ENCODE results near the gene PHACTR1.

Gene PHACTR1

GRCh38 chr6:13096084-13096483 is 379.5 kb downstream of the PHACTR1 start:
- Histone ChIP-seq H3K27ac (replicated peaks) (no peak overlapping the region), H3K27me3 (ENCODE audit: insufficient read depth, poor library complexity, severe bottlenecking) (no peaks in the 10 kb centered on the region), H3K4me3 (replicated peaks; ENCODE audit: insufficient read depth, low read length) (no peak overlapping the region)
- no peak for DNase-seq (ENCODE audit: low read depth in 1 of 2, low spot score in 1 of 2)
- TF ChIP-seq SPI1 (IDR thresholded peaks at IDR 0.05; ENCODE audit: borderline replicate concordance, low read depth) (no peak), GABPA (IDR thresholded peaks at IDR 0.05; ENCODE audit: low read depth) (no peak), POLR2AphosphoS5 (IDR thresholded peaks at IDR 0.05; ENCODE audit: low read depth) (no peak), REST (IDR thresholded peaks at IDR 0.05; ENCODE audit: insufficient replicate concordance, low read depth) (no peak), CTCF (IDR thresholded peaks at IDR 0.05; ENCODE audit: insufficient read depth, low read length) (no peak)

GRCh38 chr6:13097454-13097853 is 380.9 kb downstream of the PHACTR1 start:
- Histone ChIP-seq H3K27me3 (ENCODE audit: insufficient read depth, poor library complexity, severe bottlenecking) (no peaks in the 10 kb centered on the region), H3K4me3 (replicated peaks; ENCODE audit: insufficient read depth, low read length) (no peak overlapping the region), H3K27ac (replicated peaks) (no peak overlapping the region)
- no peak for DNase-seq (ENCODE audit: low read depth in 1 of 2, low spot score in 1 of 2)
- TF ChIP-seq CTCF (IDR thresholded peaks at IDR 0.05; ENCODE audit: insufficient read depth, low read length), result no peak
- no peak for TF ChIP-seq GABPA (IDR thresholded peaks at IDR 0.05; ENCODE audit: low read depth)
- no peak for TF ChIP-seq POLR2AphosphoS5 (IDR thresholded peaks at IDR 0.05; ENCODE audit: low read depth)
- TF ChIP-seq SPI1 (IDR thresholded peaks at IDR 0.05; ENCODE audit: borderline replicate concordance, low read depth), result no peak
- no peak for TF ChIP-seq REST (IDR thresholded peaks at IDR 0.05; ENCODE audit: insufficient replicate concordance, low read depth)

- no peak for TF ChIP-seq SPI1 (IDR thresholded peaks at IDR 0.05; ENCODE audit: borderline replicate concordance, low read depth)
- no peak for TF ChIP-seq POLR2AphosphoS5 (IDR thresholded peaks at IDR 0.05; ENCODE audit: low read depth)
- no peak for TF ChIP-seq CTCF (IDR thresholded peaks at IDR 0.05; ENCODE audit: insufficient read depth, low read length)
- no peak for TF ChIP-seq REST (IDR thresholded peaks at IDR 0.05; ENCODE audit: insufficient replicate concordance, low read depth)
- no peak for TF ChIP-seq GABPA (IDR thresholded peaks at IDR 0.05; ENCODE audit: low read depth)
- DNase-seq (ENCODE audit: low read depth in 1 of 2, low spot score in 1 of 2), result no peak
- H3K27me3 ChIP-seq (ENCODE audit: insufficient read depth, poor library complexity, severe bottlenecking), result no peaks in the 10 kb centered on the region
- H3K27ac ChIP-seq (replicated peaks), result no peak overlapping the region
- no peak overlapping the region for H3K4me3 ChIP-seq (replicated peaks; ENCODE audit: insufficient read depth, low read length)
Observed at GRCh38 chr6:13098006-13098405, 381.4 kb downstream of the PHACTR1 start.
